NCI-H1417 (cell line): ENCODE measurements around the gene SKP2.
"Not testable (repeated sequence)": the region's sequence is repeated elsewhere in the genome, so short reads cannot be mapped to it uniquely, and the experiment has no call there.

Experiments
- DNase-seq, 3 experiments: peaks; one replicate each; lab custom pipeline; 2025; lab: John Stamatoyannopoulos, UW

The SKP2 gene

DNA sequence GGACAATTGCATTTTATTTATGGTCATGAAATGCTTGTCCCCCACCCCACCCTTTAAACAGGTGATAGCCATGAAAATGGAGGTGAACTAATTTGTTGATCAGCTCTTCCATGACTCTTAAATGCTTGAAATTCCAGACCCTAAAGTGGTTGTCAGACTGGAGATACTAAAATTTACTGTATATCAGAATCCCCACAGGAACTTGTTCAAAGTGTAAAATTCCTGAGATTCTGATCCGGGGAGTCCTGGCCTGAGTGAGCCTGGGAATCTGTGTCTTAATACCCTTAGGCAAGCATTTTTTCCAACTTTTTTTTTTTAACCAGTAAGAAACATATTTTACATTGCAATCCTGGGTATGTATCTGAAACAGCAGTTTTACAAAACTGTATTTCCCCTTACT is 4.7 kb downstream of the SKP2 start:
- no peak for DNase-seq

DNA sequence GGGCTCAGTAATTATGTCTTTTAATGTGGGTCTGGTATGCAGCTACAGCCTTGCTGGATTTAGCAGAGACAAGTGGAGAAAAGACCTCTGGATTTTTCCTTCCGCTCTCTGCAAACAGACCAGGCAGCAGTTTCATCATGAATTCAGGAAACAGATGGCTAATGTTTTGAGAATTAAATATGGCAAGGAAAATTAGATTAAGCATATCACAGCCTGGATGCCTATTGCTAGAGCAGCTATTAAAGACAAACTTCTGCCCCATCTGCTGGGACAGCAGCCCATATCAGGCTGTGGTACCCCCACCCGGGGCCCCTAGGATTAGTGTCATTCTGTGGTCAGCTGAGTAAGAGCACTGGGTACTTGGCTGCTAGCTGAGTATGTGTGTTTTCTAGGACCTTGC is 6.2 kb downstream of the SKP2 start:
- no peak for DNase-seq

DNA sequence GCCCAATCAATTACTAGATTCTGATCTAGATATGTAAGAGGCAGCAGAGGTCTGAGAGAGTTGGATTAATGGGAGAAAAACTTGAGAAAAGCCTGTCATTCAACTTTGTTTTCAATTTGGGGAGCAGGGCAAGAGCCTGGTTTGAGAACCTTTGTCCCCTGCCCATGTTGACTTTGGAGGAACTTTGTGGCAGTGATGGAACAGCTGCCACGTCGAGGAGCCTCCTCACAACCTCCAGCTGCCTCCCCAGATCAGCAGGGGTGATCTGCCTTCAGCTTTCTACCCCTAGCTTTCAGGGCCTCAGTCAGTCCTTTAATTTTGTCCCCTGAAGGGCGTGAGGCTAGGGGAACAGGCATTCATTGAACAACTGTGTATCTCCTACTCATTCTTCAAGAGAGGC is 8.7 kb downstream of the SKP2 start:
- no peak for DNase-seq

DNA sequence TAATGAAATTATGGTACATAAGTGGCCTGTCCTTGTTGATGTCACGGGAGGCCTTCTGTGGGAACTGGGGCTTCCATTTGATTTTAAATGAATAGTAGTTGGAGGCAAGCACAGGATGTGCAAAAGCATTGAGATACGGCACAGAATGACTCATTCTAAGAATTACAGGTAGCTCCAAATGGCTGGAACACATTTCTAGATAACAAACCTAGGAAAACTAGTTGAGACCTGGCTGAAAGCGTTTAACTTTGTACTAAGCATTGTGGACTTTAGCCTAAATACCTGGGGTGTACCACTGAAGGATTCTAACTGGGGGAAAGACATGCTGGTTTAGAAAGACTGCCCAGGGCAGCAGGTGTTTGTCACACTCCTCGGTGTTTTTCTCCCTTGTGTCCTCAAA is 9.4 kb downstream of the SKP2 start:
- no peak for DNase-seq

DNA sequence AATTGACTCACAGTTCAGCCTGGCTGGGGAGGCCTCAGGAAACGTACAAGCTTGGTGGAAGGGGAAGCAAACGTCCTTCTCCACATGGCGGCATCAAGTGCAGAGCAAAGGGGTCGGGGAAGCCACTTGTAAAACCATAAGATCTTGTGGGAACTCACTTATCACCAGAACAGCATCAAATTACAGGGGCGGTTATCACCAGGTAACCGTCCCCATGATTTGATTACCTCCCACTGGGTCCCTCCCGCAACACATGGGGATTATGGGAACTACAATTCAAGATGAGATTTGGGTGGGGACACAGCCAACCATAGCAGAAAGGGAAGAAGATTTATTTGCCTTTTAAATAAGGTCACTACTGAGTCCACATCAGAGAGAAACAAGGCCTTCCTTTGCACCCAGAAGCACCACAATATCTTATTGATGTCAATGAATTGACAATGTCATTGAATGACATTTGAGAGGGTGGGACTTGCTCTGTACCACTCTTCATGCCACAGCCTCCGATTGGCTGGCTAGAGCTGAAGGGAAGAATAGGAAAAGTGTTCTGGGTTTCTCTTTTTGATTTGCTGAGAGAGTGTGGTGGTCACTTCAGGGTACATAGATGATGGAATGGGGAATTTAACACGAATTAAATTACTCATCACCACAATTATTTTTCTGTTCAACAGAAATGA is 11.0 kb downstream of the SKP2 start:
- DNase-seq = peak in 1 of 3 experiments; percentile 28

DNA sequence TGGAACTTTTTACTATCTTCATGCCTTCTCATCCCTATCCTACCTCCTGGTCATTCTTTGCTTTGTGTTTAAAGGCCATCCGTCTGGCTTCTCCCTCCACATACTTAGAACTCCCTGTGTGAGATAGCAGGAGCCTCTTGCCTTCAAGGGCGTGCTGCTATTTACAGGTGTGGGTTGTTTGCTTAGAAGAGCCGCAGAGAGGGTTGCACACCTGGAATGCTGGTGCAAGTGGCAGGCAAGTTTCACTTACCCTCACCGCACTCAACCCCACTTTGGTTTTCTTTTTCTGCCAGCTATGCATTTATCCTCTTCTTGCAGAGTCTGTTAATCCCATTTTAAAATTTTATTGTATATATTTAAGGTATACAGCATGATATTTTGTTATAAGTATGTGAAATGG is 12.6 kb downstream of the SKP2 start:
- peak in 1 of 3 experiments; percentile 70 for DNase-seq

DNA sequence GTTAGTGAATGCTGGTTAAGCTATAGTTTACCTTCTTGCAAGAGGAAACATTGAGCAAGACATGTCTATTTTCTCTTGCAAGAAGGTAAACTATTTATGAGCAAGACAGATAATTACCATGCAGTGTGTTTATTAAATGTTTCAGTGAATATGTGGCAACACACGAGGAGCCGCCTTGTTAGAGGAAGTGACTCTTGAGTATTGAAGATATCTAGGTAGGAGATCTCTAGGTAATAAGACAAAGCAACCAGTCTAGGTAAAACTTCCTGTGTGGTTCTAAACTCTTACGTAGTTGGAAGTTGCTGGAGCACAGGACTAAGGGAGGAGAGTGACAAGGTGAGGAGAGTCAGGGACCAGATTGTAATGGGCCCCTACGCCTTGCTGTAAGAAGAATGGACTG is 16.8 kb downstream of the SKP2 start:
- no peak for DNase-seq

DNA sequence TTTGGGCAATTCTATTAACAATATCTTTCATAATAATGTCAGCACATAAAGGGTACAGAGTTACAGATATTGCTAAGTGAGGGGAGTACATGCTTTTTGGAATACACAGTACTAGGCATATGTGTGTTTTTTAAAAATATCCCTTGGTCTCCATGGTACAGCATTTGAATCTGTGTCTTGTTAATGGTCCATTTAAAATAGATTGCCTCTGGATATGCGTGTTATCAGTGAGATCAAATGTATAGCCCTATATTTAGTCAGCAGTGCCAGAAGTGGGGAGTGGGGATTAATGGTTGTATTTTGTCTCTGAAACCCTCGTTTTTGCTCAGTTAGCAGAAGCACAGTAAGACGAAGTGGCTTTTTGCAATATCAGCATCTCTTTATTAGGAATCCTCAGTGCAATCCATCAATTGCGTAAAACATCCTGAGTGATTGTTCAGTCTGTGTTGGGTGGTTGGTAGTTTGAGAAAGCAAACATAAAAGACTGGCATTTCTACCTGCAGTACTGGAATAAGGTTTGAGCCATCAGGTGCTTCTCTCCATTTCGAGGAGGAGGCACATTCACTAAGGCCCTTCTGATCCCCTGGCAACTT is 19.0 kb downstream of the SKP2 start:
- DNase-seq = no peak

DNA sequence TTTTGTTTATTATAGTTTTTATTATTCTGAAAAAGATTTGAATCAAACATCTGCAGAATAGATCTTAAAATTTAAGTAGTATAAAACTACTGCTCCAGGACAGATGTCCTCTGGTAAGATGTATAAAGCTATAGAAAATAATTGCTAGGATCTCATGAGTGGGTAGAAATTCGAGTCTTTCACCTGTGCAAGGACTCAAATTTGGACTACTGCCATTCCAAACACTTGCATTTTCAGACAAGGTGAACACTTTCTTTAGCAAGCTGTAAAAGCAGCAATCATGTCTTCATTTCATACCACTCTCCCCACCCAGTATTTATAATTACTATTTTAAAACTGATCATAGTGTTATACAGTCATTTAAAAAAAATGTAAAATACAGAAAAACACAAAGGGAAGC is 20.7 kb downstream of the SKP2 start:
- DNase-seq = no peak

DNA sequence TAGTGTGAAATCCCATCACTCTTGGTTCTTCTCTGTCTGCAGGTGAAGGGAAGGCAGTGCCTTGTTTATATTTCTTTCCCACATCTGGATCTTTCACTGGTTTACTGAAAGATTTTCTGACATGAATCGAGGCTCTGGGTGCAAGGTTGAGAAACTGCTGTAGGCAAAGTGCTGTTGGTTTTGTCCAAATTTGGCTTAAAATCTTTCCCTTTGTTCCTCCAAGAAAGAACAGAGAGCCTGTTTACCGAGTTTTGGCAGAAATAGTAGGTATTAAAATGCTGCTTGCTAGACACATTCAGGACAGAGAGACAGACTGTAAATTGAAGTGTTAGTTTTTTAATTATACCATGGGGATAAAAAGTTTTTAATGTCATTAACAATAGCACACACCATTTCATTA is 21.5 kb downstream of the SKP2 start:
- DNase-seq = no peak

DNA sequence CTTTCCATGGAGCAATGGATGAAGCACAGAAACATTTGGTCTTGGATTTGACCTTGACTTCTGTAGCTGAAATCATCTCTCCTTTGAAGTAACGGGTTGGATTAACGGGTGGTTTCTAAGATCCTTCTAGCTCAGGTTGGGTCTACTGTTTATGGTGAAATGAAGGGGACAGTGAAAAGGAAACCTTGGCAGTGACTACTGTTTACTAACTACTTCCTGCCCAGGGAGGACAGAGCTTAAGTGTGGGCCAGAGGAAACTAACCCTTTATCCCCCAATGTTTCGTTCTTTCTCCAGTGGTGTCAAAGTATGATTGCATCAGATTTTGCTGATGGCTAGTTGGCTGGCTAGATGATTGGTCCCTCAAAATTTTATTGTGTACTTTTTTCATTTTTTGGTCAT is 22.2 kb downstream of the SKP2 start:
- no peak for DNase-seq

DNA sequence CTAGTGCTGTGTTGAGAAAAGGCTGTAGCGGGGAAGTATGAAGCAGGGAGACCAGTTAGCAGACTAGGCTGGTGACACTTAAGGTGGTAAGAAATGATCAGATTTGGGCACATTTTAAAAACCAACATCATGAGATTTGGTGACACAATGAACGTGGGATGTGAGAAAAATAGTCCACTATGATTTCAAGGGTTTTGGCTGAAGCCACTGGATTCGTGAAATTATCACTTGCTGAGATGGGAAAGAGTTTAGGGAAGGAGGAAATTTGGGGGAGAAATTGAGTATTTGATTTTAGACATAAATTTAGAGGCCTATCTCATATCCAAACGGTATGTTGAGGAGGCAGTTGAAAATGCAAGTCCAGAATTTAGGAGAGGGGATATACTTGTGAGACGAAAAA is 23.1 kb downstream of the SKP2 start:
- no peak for DNase-seq

DNA sequence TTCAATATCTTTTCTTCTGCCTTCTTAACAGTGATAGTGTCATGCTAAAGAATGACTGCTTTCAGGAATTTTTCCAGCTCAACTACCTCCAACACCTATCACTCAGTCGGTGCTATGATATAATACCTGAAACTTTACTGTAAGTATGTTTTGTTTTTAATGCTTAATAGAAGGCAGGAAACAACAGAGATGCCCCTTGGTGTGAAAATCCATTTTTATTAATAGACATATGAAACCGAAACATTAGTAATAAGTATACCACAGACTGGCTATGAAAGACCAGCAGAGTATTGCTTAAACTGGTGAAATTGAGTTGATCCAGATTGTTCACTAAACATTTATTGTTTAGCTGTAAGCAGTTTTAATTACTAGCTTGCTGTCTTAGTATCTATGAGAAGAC is 25.2 kb downstream of the SKP2 start:
- no peak for DNase-seq

DNA sequence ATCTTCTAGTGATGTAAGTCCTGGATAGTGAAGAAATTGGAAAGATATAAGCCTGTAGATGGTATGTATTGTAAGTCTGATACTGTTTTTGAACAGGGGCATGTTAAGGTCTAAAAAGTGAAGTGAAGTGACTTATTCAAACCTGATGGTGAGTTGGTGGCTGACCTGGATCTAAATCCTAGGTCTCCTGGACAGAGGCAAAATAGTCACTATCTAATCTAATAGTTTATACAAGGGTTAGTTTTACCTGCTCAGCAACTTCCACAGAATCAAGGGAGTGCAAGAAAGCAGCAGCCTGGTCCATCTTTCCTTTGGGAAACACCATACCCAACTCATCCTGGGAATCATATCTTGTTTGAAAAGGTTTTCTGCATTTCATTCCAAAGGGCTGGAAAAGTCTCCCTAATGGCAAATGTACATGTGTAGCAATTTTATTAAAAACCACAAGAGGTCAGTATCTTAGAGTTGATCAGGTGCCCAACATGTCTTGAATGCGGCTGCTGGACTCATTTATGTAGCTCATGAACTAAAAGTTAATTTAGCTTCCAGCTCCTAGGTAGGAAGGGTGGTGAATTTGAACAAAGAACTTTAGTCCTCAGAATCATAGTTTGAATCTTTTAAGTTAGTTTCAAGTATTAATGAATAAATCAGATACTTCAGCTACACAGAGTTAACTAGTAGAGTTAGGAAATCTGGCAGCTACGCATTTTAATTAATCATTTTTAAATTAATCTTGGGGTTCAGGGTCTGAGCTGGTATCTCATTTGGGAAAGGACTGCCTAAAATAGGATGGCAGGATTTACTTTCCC is 26.0 kb downstream of the SKP2 start:
- DNase-seq = peak in 2 of 3 experiments; percentile 19 to 57

DNA sequence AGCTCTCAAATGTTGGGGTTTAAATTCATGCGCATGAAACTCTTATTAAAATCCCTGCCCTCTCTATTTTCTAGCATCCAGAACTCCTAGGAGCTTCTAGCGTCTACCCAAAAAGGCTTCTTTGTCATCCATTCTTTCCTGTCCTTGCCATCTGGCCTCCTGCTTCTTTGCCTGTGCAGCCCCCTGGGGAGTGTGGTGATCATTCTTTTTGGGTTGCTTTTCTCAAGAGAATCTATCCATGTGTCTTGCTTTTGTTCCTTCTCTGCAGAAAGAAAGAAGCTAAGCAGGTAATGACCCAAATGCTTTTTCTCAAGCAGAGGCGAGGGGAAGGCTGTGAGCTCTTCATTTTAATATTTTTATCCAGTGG is 26.6 kb downstream of the SKP2 start:
- no peak for DNase-seq

DNA sequence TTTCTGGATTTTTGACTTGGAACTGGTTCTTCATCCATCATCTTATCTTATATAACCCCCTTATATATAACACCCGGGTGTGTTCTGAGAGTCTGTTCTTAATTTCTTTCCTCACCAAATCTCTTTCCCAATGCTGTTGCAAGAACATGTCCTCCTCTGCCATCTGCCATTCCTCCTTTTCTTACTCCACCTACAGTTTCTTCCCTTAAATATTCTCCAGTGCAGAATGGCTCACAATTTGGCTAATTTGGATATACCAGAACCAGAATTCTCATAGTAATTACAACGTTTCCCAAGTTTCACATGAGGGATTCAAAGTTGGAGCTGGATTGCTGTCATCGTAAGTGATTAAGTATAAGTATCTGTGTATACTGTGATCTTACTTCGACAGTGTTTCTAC is 28.0 kb downstream of the SKP2 start:
- no peak for DNase-seq

DNA sequence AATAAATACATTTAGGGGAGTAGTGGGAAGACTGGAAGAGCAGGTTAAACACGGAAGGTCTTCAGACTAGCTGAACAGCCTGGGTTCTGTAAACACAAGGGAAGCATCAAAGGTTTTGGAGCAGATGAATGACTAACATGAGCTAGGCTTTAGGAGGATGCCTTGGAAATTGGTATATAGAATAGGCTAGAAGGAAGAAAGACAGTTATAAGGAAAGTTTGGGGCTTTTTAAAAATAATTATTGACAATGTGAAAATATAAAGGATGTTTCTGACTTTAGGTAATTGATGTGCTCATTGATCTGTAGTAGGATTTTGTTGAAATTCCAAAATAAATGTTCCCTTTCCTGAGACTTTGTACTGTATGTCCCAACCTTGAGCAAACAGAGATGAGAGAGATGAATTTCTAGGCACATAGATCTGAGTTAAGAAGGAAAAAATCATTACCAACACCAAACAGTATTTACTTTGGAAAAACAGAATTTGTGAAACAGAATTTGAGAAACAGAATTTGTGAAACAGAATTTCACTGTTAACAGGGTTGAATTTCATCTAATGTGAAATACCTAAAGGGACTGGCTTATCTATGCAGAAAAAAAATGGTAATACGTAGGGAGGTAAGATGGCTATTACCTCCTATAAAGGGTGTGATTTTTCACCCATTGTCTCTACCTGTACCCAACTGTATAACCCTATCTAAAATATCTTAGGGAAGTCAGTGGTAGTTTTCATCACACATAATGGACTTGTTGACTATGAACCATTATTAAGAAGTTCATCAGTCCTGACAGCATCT is 28.8 kb downstream of the SKP2 start:
- no peak for DNase-seq

DNA sequence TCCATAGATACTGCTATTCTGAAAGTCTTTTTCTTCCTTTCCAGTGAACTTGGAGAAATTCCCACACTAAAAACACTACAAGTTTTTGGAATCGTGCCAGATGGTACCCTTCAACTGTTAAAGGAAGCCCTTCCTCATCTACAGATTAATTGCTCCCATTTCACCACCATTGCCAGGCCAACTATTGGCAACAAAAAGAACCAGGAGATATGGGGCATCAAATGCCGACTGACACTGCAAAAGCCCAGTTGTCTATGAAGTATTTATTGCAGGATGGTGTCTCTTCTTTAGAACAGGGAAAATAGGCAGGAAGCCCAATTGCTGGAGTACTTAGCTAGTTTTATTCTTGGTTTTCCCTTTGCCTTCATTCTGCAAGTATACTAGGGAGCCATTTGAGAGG is 29.9 kb downstream of the SKP2 start:
- no peak for DNase-seq

DNA sequence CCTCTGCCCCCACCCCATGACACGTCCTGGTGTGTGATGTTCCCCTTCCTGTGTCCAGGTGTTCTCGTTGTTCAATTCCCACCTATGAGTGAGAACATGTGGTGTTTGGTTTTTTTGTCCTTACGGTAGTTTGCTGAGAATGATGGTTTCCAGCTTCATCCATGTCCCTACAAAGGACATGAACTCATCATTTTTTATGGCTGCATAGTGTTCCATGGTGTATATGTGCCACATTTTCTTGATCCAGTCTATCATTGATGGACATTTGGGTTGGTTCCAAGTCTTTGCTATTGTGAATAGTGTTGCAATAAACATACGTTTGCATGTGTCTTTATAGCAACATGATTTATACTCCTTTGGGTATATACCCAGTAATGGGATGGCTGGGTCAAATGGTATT is 32.5 kb downstream of the SKP2 start:
- DNase-seq = not testable (repeated sequence)

DNA sequence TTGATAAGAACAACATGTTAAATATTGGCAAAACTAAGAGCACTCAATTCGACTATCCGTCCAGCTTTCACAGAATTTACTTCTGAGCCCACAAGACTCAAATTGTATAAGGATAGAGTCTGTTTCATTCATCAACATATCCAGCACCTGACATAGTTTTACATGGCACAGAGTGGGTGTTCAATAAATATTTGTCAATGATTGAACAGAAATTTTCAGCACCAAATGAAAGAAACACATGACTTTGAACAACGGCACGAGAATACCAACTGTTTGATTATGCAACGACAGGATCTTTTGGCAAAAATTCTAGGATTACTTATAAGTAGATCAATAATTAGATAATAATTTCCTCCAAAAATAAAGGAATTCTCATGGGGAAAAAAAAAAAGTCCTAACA is 41.8 kb downstream of the SKP2 start:
- DNase-seq = no peak

DNA sequence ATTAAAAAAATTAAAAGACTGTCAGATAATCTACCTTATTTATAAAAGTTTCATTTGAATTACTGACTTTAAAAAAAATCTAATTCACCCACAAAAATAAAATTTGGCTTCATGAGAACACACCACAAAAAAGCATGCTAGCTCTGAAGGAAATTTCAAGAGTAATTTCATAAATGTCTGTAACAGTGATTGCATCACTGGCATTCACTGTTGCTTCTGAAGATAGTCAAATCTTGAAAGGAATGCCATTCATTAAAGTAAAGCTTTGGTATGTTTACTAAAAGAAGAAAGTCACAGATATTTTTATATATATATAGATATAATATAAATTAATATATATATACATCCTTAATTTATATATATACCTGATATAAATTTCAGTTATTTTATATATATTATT is 46.4 kb downstream of the SKP2 start:
- DNase-seq = no peak

DNA sequence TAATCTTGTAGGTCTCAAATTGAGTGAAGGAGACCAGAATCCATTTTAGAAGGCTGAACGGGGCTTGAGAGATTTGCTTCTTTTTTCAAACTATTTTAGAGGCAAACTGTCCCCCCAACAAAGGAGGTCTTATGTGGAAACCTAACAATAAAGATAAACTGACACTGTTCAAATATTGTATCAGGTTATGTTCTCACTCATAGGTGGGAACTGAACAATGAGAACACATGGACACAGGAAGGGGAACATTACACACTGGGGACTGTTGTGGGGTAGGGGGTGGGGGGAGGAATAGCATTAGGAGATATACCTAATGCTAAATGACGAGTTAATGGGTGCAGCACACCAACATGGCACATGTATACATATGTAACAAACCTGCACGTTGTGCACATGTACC is 46.9 kb downstream of the SKP2 start:
- DNase-seq = not testable (repeated sequence)

DNA sequence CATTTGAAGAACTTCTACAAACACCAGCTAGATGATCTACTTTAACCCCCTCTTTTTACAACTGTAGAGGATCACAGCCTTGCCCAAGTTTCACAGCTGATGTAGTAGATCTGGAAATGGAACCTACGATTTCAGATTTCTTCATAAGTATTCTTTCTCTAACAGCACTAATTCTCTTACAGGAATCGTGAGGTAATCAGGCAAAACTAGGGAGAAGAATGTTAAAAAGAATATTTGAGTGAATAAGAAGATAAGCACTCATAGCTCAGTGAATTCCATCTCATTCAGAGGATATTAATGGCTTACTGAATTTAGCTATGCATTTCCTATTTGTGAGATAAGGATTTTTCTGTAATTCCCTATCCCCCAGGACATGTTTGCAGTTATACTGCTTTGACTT is 47.7 kb downstream of the SKP2 start:
- no peak for DNase-seq
